HG03135 (cell line): ENCODE measurements around the gene NGEF.
"Not testable (repeated sequence)": the region's sequence is repeated elsewhere in the genome, so short reads cannot be mapped to it uniquely, and the experiment has no call there.

Source experiments
- ATAC-seq: cut with Tn5 transposase; IDR thresholded peaks from one replicate; pipeline ENCODE4 v1.9.1; 2021; ENCODE audit warnings: mild to moderate bottlenecking, moderate library complexity; ENCODE audit not compliant: unreplicated experiment

Gene NGEF

DNA sequence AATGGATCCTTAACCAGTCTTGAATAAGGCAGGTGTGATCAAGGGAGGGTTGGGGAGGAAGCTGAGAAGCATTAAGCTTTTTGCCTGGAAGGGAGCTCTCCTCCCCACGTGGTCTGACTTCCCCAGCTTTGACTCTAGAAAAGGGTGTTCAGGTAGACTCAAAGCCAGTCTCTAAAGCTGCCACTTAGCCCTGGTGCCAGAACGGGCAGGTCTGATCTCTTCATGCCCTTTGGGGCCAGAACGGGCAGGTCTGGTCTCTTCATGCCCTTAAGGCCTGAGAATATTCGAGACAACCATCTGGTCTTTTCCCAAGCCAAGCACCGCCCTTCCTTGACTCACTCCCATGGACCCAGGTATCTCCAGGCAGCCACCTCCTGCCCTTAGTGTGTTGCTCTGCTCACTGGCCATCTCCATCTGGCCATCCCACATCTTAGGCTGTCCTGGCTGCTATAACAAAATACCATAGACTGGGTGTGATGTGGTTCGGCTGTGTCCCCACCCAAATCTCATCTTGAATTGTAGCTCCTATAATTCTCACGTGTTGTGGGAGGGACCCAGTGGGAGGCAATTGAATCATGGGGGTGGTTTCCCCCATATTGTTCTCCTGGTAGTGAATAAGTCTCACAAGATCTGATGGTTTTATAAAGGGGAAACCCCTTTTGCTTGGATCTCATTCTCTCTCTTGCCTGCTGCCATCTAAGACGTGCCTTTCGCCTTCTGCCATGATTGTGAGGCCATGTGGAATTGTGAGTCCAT, 83.6 kb downstream of the NGEF start:
- no peak for ATAC-seq

GRCh38 chr2:232928551-232929302, 84.3 kb downstream of the NGEF start:
- ATAC-seq: no peak

GRCh38 chr2:232927793-232928550, 85.1 kb downstream of the NGEF start:
- ATAC-seq: no peak

DNA sequence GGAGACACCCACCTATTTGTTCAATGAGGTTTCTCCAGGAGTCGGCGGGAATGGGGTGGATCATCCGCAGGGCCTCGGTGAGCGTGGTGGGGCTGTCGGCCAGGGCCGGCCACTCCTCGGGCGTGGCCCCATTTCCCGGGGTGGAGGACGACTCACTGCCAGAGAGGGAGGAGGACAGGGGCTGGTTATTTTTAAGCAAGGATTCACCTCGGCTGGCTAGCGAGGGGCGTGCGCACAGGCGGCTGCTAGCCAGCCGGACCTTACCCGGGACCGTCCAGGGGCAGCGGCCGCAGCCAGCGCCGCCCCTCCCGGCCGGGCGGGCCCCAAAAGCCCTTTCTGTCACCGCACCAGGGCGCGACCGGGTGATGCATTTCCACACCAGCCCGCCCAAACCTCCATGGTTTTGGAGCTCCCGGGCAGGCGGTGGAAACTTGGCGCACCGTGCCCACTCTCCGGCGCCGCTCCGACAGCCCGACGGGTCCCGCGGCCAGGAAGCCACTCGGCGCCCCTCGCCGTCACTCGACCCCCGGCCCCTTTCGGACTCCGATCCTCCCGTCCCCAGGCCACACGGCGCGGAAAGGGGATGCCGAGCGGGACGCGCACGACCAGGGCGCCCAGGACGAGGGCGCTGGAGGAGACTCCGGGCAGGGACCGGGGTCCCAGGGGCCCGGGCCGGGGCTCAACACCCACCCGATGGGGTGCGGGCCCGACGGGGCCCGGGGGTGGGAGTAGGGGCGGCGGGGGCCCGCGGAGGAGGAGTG, 85.8 kb downstream of the NGEF start:
- ATAC-seq: no peak

DNA sequence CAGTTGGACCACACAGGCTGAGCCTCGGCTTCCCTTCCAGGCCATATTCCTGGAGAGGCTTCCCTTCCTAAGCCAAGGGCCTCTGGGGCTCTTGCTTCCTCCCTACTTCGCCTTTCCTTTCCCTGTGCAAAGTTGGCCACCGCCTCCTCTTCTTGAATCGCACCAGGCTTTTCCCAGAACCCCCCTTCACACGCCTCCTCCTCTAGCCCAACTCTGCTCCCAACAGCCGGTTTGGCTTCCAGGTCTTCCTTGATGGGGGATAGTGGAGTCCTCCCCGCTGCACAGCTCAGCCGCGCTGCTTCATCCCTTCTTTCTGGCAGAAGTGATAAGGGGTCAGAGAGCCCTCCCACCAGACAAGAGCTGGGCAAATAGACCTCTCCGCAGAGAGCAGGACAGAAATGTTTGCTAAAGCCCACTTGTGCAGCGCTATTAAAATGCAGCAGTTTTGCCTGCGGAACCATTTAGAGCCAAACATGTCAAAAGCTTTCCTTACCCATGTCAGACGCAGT, 86.6 kb downstream of the NGEF start:
- no peak for ATAC-seq

- no peak for ATAC-seq
These were observed 87.3 kb downstream of the NGEF start for GRCh38 chr2:232925821-232926156.

DNA sequence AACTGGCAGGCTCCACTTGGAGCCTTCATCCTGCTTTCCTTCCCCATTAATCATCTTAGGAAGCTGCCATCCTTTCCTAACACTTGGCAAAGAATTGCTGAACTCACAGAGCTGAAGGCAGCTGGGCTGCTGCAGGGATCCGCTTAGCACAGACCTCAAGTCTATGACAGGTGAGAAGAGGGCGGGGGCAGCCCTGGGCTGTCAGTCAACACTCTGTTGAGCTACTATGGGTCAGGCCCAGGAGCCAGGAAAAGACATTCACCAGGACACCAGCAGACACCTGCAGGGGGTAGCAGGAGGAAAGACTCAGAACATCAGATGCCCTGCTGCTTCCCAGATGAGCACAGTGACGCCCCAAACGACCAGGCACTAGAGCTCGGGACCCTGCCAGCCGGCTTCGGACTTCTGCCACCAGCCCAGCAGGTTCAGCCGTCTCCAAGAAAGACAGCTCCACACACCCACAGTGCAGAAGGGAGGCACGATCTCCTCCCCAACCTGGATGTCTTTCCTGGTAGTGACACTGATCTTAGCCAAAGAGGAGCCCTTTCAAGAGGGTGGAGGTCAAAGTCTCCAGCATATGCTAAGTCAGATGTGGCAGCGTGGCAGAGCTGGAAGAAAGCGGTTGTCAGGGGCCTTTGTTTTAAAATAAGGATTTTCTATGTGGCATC, 87.8 kb downstream of the NGEF start:
- ATAC-seq: no peak

DNA sequence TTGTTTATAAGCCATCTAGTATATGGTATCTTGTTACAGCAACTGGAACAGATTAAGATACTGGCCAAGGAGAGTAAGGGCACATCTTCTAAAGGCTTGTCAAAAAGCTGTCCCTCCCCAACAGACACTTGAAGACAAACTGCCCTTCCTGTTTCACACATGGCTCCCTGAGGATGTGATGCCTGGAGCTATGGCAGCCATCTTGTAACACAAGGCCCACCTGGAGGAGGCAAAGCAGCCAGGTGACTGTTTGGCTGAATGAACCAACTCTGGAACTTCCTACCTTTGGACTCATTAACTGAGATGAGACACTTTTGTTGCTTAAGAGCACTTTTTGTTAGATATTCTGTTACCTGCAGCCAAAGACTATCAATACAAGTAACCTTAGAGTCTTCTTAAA, 88.6 kb downstream of the NGEF start:
- ATAC-seq: no peak

- ATAC-seq: no peak
These were observed 92.3 kb downstream of the NGEF start for GRCh38 chr2:232920760-232921159.

- ATAC-seq: no peak
These were observed 93.0 kb downstream of the NGEF start for GRCh38 chr2:232920055-232920454.

DNA sequence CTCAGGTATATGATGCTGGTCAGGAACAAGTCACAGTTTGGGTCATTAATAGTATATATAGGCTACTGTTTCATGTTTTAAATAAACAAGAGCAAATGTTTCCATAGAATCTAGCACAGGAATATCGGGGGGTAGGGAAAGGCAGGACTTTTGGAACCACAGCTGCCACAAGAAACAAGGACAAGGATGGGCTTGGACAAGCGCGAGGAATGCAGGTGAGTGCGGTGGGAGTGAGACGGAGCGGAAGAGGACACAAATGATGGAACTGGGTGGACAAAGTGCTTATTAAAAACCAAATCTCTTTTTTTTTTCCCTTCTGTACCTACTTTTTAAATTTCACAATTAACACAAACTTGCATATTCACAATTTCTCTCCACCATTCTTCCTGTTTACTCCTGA, 93.9 kb downstream of the NGEF start:
- no peak for ATAC-seq

- no peak for ATAC-seq
These were observed 99.2 kb downstream of the NGEF start for GRCh38 chr2:232913903-232914302.

DNA sequence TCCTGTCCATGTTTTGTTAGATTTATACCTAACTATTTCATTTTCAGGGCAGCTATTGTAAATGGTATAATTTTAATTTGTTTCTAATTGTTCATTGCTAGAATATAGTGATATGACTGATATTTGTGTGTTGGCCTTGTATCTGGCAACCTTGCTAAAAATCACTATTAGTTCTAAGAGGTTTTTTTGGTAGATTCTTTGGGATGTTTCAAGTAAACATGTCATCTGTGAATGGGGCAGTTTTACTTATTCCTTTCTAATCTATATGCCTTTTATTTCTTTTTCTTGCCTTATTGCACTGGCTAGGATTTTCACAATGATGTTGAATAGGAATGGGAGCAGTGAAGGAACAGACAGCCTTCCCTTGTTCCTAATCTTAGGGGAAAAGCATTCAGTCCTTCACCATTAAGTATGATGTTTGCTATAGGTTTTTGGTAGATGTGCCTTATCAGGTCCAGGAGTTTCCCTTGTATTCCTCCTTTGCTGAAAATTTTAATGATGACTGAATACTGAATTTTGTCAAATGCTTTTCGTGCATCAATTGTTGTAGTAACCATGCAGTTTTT, 101.3 kb downstream of the NGEF start:
- no peak for ATAC-seq

- ATAC-seq: no peak
These were observed 102.7 kb downstream of the NGEF start for GRCh38 chr2:232910376-232910775.

DNA sequence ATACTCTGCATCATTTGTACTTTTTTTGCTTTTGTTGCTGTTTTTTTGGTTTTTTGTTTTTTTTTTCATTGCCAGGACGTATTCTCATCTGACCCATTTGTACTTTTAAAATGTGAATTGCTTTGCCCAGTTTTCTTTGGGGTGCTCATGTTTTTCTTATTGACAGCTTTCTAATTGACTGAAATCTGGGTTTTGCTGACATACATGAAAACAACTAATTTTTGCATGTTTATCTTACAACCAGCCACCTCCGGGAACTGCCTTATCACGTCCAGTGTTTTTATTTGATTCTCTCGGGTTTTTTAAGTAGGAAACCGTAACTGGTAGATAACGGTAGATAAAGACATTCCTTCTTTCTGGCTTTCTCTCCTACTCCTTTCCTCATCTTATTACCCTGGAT, 104.4 kb downstream of the NGEF start:
- no peak for ATAC-seq

DNA sequence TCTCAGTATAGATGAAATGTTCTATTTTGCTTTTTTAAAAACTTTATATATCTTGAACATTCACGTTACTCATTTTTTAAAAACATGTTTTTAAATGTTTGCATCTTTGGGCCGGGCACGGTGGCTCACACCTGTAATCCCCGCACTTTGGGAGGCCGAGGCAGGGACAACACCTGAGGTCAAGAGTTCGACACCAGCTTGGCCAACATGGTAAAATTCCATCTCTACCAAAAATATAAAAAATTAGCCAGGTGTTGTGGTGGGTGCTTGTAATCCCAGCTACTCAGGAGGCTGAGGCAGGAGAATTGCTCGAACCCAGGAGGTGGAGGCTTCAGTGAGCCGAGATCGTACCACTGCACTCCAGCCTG, 105.4 kb downstream of the NGEF start:
- not testable (repeated sequence) for ATAC-seq

DNA sequence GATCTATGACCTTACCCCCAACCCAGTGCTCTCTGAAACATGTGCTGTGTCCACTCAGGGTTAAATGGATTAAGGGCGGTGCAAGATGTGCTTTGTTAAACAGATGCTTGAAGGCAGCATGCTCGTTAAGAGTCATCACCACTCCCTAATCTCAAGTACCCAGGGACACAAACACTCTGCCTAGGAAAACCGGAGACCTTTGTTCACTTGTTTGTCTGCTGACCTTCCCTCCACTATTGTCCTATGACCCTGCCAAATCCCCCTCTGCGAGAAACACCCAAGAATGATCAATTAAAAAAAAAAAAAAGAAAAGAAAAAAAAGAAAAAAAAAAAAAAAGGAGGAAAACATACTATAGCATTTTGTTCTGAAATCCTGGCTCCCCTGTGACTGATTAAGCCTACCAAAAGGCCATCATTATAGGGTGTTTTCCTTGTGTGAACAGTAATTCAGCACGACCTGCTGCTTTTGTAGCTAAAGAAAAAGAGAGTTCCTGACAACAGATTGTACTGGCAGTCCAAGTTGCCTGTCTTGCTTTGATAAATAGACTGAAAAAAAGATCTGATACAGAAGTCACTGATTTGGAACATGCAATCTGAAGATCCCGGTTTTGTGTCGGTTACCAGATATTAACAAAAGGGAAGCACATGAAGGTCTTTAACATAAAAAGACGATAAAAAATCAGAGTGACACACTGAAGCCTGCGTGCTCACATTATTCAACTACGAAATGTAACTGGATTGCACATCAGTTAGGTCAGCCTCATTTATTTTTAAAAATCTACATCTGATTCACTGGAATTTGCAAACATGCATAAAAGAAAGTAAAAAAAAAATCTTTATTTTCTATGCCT, 106.0 kb downstream of the NGEF start:
- ATAC-seq: not testable (repeated sequence)

GRCh38 chr2:232903989-232904388, 109.1 kb downstream of the NGEF start:
- no peak for ATAC-seq
